NCI-H226 (cell line): ENCODE results near the gene TMEM117.
"Not testable (repeated sequence)": the region's sequence is repeated elsewhere in the genome, so short reads cannot be mapped to it uniquely, and the experiment has no call there.

Source experiments
- DNase-seq: peaks from one replicate; pipeline ENCODE4 v3.0.0-alpha.2; 2015

Gene TMEM117

DNA sequence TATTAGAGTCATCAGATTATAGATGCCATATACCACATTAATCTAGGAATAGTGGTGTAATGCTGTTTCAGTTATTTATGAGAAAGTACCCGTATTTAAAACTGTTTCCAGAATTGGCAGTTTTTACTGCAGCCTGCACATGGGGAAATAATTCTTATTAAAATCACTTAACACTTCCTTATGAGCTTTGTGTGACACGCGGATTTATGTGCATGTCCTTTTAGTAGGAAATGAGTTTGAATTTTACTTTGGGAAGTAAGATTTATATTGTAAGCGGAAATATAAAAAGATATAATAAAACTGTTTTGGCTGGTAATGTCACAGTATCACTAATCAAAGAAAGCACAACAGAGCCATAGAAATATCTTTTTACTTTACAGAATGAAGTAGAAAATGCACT lies 132.9 kb downstream of the TMEM117 start:
- no peak for DNase-seq

DNA sequence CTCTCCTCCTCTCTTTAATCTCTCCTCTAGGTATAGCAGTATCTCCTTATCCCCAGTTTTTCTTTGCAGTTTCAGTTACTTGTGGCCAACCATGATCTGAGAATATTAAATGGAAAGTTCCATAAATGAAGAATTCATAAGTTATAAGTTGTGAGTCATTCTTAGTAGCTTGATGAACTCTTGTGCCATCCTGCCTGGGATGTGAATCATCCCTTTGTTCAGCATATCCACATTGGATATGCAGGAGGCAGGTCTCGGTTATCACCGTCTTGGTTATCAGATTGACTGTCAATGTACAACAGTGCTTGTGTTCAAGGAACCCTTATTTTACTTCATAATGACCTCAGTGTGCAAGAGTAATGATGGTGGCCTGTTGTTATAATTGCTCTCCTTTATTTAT lies 134.0 kb downstream of the TMEM117 start:
- DNase-seq, result peak; percentile 91

DNA sequence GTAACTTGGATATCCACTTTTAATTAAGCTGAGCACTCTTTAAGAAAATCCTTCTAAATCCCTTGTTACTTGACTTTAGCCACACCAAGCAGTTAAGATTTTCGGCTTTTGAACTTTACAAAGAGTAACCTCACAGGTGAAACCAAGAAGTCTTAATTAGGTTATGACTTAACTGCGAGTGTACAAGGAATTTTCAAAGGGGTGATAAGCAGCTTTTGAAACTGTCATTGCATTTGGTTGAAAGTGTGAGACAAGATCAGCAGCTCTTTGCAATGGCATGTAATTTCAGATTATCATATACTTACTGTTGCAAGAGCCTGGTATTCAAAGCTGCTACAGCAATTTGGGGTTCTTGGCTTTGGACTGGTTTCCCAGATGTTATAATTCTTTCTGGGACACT lies 137.5 kb downstream of the TMEM117 start:
- no peak for DNase-seq

DNA sequence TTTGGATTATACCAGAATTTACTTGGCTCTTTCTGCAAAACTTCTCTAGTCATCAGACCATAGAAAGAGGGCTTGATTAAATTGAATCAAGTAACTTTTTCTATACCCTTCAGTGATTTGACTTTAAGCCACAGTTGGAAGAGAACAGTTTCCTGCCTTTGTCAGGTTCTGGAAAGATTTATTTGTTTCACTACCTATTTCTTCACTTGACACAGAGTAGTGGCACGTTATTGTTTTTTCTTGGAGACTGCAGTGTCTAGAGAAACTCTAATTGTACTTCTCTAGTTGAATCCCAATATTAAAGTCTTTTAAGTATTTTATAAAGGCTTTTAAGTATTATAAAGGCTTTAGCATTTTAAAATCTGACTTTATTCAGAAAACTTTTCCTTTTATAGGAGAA lies 138.1 kb downstream of the TMEM117 start:
- DNase-seq, result no peak

DNA sequence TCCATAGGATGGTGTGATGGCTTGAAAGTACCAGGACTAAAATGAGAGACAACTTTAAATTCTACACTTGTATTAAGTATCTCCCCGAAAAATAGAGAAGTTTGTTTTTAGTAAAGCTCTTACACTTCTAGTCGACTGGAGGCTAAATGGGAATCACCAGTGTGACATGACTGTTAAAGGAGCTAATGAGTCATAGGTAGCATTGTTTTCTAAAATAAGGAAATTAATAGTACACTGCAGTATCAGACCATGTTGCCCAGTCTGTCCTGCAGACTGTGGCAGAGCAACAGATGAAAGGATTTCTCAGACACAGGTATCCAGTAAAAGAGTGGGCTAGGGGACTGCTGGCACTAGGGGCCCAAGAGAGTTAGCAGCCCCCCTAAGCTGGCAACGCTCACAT lies 140.1 kb downstream of the TMEM117 start:
- DNase-seq, result no peak

DNA sequence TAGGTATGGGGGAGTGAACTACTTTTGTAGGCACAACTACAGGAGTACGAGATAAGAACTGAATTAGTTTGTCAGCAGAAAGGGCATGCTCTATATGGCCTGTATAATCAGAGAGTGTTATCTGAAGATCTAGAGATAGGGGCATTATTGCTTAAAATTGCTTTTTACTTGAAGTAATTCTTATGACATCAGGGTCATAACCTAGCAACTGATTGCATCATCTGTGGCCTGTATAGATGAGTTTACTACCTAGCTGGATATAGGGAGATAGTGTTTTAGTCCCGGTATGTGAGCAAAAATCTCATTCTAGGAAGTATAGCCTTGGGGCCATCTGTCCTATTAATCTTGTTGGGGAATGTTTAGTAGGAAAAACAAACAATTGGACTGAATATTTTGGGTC lies 142.7 kb downstream of the TMEM117 start:
- DNase-seq, result no peak

DNA sequence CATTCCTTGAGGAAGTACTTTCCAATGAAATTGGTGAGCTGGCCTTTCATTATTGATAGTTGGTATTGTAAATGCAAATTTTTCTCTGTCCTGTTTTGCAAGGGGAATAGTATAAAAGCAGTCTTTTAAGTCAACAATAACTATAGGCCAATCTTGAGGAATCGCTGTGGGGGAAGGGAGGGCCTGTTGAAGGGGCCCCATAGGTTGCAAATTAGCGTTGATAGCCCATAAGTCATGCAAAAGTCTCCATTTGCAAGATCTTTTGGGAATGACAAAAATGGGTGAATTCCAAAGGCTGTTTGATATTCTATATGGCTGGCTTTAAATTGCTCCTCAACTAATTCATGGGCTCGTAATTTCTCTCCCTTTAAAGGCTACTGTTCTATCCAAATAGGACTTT lies 143.6 kb downstream of the TMEM117 start:
- no peak for DNase-seq

DNA sequence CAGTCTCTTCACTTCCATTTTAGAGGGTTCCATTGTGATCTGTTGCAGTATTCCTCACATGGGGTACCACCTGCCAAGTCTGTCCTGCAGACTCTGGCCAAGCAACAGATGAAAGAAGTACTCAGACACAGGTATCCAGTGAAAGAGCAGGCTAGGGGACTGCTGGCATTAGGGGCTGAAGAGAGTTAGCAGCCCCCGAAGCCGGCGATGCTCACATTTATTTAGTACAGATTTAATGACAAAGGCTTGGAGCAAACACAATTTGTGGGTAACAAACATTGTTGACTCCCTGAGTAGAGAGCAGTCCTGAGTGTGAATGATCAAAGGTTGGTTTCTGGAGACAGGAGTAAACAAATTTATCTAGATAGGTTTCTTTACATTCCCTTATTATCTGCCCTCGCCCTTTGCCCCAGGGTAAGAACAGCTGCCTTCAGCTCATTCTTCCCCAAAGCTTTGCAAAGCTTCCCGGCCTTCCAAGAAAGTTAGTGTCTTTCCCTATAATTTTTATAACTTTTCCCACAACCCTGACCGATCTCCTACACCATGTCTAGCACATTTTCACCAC lies 144.8 kb downstream of the TMEM117 start:
- no peak for DNase-seq

DNA sequence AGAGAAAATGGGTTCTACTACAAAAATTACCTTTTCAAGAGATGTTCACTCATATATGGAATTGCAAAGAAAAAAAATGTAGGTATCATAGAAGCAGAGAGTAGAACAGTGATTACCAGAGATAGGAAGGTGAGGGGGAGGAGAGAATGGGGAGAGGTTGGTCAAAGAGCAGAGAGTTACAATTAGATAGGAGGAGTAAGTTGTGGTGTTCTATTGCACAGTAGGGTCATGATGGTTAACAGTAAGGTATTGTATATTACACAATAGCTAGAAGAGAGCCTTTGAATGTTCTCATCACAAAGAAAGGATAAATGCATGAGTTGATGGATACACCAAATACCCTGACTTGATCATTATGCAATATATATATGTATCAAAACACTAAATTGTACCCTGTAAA lies 145.8 kb downstream of the TMEM117 start:
- peak; percentile 26 for DNase-seq

DNA sequence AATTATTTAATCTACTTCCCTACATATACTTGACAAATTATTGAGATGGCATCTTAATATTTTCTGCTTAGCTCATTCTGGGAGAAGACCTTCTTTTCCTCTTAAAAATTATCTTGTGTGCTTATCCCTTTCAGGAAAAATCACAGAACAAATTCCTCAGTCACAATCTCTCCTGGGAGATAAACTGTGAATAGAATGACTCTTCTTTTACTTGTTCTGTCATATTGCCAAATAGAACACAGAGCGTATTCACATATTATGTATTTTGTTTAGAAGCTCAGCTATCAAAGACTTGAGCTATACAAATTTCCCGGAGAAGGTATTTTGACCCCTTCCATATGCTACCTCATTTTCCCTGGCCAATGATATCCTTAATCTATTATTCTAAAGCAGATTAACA lies 146.7 kb downstream of the TMEM117 start:
- DNase-seq, result no peak

DNA sequence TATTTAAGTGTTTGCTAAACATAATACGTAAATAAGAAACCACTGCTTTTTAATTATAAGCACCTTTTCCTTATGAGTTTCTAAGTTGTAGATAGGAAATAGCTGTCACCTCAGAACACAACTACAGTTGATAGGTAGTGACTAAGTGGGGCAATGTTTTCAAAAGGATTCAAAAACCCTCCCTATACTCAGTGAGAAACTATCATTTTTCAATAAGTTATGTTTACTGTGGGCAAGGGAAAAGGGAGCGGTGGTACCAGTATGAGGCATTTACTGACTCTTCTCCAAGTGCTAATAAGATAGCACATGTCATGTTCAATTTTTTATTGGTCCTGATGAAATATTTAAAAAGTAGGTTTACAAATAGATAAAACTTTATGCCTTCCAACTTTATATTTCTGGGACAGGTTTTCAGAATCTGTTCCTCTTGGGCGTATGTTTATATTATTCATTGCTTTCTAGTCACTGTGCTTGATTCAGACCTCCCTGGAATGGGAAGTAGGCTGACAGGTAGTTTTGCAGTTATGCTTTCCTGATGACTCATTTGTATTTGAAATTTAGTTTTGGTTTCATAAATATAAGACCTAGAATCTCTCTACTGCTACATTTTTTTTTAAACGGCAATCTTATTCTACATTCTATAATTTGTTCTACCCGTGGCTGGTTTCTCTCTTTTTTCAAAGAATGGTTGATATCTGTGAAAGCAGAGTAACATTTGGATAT lies 153.1 kb downstream of the TMEM117 start:
- DNase-seq, result peak; percentile 55

DNA sequence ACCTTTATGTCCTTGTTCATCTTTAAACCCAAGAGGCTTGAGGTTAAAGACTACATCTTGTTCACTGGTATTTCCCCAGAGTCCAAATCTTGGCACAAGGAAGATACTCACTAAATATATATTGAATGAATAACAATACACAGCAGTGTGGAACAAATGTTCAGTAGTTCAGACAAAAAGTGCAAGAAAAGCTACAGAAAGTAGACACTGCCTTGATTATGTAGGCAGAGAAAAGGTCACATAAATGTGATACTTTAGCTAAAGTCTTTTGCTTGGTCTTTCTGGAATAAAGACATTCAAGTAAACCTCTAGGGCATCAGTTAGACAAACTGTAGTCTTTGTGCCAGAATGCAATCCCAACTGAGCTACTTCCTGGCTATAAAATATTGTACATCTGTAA lies 157.0 kb downstream of the TMEM117 start:
- no peak for DNase-seq

DNA sequence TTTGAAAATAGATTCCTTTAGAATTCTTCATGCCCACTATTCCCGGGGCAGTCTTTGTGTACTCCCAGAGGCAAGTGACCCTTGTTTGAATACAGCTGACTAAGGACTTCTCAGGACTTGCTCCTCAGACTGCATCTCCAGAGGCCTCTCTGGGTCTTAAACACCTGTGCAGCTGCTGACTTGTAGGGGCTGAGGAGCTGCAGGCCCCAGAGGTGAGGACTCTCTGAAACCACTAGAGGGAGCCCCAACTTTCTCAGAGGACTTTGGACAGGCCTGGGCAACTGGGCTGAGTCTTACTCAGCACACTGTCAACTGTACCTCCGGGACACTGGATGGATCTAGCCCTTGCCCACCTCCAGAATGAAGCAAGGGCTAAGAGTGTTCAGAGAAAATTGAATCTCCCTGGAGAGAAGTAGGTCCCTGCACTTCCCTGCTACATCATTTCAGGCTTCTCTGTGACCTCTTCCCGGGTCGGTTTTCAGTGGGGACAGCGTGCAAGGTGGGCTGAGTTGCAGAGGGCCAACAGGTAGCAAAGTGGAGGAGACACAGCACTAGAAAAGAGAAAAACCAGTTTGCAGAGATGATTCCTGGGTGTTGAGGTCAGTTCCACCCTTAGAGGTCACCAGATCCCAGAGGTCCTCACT lies 164.6 kb downstream of the TMEM117 start:
- peak; percentile 56 for DNase-seq

DNA sequence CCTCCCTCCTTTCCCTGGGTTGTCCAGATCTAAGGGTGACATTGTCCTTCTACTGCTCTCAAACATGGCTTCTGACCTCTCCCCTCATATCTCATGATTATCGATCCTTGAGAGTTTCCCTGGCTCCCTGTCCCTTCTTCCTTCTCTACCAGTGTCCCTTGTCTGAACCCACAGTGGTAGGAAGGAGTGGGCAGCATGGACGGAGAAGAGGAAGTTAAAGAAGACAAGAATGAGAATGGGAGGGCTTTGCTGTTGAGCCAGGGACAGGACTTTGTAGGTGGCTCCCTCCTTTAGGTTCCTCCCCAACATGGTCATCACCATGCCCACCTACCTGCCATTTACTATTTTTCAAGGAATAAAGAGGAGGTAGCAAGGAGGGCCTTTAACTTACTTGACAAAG lies 166.7 kb downstream of the TMEM117 start:
- DNase-seq, result no peak

DNA sequence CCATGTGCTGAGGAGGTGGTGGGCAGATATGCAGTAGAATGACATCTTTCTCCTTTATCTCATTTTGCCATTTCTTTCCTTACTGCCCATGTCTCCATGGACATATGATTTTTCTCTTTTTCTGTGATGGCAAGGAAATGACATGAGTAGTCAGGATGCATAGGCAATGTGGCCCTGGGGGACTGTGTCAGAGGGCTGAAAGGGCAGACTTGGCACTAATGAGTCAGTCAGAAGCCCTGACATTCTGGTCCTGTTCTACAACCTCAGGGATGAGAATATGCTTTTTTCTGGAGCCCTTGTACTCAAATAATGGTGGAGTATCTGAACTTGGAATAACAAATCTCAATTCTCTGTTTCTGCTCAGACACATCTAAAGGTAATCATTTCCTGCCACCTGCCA lies 167.8 kb downstream of the TMEM117 start:
- no peak for DNase-seq

DNA sequence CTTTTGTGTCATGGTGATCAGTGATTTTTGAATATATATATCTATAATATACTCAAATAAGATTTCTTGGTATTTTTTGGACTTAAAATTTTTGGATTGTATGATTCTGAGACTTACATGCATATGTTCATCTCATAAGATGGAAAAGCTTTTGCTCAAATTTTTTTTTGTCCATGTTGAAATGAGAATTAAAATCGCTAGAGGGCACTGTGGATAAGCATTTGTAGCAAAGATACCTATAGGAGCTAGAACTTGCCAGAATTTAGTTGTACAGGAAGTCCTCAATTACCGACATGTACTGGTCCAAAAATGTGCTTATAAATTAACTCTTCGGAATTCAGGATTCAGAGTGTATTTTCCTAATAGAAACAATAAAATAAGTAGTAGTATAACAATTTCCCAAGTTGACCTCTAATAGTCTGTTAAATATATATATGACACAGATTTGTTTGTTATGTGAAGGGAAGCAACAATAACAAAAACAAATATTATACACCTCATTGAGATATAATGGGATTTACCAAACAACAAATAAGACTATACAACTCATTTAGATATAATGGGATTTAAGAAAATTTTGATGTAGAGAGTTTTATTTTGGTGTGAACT lies 179.6 kb downstream of the TMEM117 start:
- DNase-seq, result peak; percentile 40

DNA sequence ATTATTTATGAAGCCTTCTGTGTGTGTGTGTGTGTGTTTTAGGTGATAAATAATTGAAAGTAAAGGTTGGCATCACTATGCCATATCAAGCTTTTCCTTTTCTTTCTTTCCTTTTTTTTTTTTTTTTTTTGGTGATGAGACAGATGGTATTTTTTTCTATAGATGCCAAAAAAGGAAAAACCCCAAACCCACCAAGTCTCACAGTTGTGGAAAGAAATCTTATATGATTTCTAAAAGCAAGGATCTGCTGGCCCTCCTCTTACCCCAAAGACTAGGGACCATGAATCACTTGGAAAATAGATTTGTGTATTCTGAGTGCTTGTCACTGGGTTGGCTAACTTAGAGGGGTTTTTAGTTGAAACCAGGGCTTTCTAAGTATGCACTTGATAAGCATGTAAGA lies 181.3 kb downstream of the TMEM117 start:
- DNase-seq, result no peak

DNA sequence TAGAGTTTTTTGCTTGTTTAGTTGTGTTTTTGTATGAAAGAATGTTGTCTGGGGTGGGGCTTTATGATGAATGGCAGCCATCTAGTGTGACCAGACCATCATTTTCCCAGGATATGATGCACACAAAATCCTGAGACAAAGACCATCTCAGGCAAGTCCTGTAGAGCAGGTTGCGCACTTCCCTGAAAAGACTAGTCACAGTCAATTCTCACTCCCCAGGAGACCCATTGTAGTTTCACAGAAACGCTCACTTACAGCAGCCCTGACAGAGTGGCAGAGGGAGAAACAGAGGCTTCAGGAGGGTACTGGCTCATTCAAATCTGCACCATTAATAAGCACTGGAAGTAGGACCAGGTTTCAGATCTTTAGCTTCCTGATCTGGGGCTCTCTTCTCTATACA lies 183.2 kb downstream of the TMEM117 start:
- no peak for DNase-seq

DNA sequence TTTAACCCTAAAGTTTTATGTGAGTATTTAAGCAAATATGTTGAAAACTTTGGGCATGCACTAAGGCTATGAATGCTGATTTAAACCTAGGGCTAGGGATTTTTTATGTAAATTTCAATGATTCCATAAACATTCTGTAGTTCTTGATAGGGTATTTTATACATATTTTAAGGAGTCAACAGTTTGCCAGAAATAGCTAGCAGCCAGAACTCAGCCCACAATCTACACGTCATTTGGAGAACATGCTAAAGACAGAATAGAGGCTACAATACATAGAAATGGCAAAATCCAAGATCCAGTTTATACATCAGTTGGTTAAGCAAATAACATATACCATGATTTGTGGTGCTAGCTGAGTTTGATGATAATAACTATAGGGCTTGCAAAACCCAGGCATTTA lies 184.7 kb downstream of the TMEM117 start:
- DNase-seq, result no peak

DNA sequence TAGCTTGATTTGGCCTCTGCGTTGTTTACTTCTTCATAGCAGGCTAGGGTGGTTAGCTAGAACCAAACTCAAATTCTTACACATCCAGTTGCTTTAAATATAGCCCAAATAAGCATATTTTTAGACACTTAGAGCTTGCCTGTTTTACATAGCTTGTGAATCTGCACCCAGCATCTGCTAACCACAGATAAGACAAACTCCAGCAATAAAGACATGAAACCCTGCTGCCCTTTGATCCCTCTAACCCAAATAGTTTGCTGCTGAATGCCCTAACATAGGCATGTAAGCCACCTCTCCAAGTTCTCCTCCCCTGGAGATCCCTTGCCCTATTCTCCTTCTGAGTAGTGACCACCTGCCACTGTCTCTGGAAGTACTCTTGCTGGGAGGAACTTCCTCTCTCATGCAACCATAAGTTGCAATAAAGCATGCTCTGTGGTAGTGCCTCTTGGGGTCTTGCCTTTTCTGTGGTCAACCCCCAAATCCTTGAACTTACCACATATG lies 185.6 kb downstream of the TMEM117 start:
- no peak for DNase-seq

DNA sequence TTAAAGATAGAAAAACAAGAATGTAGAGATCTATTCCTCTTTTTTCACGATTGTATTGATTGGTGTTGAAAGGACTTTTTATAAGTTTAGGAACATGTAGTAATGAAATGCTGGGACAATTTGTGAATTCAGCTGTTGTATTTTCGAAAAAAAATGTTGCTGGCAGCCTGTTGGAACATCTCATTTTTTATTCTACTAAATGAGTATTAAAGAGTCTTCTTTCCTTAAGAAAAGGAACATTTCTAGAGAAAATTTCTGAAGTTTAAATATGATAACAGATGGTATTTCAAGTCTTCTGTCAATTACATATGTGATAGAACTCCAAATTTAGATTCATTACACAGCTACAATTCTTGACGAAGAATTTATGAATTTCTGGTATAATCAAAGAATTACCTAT lies 189.6 kb downstream of the TMEM117 start:
- no peak for DNase-seq

DNA sequence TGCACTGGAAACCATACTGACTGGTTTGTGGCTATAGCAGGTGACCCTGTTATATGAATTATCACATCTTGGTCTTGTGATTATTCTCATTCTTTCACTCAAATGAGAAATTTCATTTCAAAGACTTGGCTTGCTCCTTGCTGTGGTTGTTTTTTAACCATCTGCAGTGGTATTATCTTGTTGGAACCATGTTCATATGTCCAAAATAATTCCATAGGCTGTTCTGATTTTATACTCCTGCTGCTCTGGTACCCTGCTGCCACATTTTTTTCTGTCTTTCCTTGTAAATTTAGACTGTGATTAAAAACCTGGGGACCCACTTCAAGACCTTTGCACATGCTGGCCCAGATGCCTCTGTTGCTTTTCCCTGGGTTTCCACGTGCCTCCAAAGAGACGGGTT lies 190.2 kb downstream of the TMEM117 start:
- no peak for DNase-seq

DNA sequence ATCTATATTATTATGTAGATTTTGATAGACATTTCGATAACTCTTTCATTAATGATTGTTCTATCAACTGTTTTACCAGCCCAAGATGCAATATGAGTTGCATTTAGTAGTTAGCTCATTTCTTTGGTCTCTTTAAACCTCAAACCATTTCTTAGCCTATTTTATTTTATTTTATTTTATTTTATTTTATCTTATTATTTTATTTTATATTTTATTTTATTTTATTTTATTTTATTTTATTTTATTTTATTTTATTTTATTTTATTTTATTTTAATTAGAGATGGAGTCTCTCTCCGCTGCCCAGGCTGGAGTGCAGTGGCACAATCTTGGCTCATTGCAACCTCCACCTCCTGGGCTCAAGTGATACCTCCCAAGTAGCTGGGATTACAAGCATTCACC lies 191.0 kb downstream of the TMEM117 start:
- DNase-seq, result not testable (repeated sequence)

DNA sequence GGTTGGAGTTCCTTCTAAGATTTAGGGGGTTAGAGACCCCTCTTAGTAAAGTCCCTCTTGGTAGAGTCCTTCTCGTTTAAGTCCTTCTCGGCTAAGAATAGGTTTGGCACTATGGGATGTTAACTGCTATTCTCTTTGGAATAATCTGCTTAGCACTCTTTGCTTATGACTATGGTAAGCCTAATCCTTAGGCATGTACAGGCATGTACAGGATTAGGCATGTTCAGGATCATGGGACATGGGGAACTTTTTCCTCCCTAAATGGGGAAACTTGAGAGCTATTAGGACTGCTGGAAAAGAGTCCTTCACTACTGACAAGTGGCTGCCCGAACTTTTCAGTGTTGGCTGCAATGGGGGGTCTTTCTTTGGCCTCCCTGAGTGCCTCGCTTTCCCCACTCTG lies 193.3 kb downstream of the TMEM117 start:
- DNase-seq, result no peak
